Measurements from ENCODE around the gene SAP25. TPM values are rescaled to one million over a fixed set of nuclear protein-coding genes. Genes with fewer than 3 reads are reported as not detected.
"Not testable (repeated sequence)": the region's sequence is repeated elsewhere in the genome, so short reads cannot be mapped to it uniquely, and the experiment has no call there.

The SAP25 gene
- total and polyA plus RNA-seq, 2 experiments from 2014 or later = 1.8 TPM; not detected in 1

DNA sequence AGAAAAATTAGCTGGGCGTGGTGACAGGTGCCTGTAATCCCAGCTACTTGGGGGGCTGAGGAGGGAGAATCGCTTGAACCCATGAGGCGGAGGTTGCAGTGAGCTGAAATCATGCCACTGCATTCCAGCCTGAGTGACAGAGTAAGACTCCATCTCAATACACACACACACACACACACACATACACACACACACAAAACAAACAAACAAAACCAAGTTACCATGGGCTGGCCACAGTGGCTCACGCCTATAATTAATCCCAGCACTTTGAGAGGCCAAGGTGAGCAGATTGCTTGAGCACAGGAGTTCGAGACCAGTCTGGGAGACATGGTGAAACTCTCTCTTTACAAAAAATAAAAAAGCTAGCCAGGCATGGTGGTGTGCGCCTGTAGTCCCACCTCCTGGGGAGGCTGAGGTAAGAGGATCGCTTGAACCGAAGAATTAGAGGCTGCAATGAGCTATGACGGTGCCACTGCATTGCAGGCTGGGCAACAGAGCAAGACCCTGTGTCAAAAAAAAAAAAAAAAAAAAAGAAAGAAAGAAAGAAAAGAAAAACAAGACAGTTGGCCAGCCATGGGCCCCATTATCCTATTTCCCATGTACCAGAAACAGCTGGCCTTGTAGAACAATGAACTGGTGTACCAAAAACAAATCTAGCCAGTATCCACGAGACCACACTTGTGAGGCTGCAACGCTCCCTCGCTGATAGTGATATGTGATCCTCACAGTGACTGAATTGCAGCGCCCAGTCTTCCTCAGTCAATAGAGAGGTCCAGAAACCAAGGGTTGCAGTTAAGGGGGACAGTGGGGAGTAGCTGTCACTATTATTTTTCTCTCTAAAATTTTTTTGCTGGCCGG lies 41.3 kb downstream of the SAP25 start:
- no peaks in the 10 kb centered on the region for H3K9me2 ChIP-seq (replicated peaks; ENCODE audit: insufficient read depth)
- H3K36me3 ChIP-seq (replicated peaks; ENCODE audit: insufficient read depth, low read depth) = no peaks in the 10 kb centered on the region
- no peaks in the 10 kb centered on the region for H3K9me3 ChIP-seq (ENCODE audit: low read depth)
- no peak overlapping the region for H2AFZ ChIP-seq
- no peaks in the 10 kb centered on the region for H4K20me1 ChIP-seq (ENCODE audit: insufficient read depth, poor library complexity, severe bottlenecking)
- H3K27ac ChIP-seq = no peak overlapping the region
- no peaks in the 10 kb centered on the region for H3K4me1 ChIP-seq (ENCODE audit: insufficient read depth)
- no peaks in the 10 kb centered on the region for H3K79me2 ChIP-seq
- 90% methylated on average over 14 of the region's 14 CpGs for WGBS (ENCODE audit: low lambda C conversion rate, missing lambda C conversion rate)
- H3K4me2 ChIP-seq = no peak overlapping the region
- no peak overlapping the region for H3K4me3 ChIP-seq
- H3K27me3 ChIP-seq = no peaks in the 10 kb centered on the region
- no peak for DNase-seq (ENCODE audit: low spot score)
- no peak for TF ChIP-seq EZH2phosphoT487 (IDR thresholded peaks at IDR 0.05; ENCODE audit: low read depth, severe bottlenecking, unreplicated experiment)
- TF ChIP-seq, protein P1, sequence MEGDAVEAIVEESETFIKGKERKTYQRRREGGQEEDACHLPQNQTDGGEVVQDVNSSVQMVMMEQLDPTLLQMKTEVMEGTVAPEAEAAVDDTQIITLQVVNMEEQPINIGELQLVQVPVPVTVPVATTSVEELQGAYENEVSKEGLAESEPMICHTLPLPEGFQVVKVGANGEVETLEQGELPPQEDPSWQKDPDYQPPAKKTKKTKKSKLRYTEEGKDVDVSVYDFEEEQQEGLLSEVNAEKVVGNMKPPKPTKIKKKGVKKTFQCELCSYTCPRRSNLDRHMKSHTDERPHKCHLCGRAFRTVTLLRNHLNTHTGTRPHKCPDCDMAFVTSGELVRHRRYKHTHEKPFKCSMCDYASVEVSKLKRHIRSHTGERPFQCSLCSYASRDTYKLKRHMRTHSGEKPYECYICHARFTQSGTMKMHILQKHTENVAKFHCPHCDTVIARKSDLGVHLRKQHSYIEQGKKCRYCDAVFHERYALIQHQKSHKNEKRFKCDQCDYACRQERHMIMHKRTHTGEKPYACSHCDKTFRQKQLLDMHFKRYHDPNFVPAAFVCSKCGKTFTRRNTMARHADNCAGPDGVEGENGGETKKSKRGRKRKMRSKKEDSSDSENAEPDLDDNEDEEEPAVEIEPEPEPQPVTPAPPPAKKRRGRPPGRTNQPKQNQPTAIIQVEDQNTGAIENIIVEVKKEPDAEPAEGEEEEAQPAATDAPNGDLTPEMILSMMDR (IDR thresholded peaks at IDR 0.05; ENCODE audit: poor library complexity) = no peak
- TF ChIP-seq EZH2 (IDR thresholded peaks at IDR 0.05; ENCODE audit: borderline replicate concordance) = no peak

DNA sequence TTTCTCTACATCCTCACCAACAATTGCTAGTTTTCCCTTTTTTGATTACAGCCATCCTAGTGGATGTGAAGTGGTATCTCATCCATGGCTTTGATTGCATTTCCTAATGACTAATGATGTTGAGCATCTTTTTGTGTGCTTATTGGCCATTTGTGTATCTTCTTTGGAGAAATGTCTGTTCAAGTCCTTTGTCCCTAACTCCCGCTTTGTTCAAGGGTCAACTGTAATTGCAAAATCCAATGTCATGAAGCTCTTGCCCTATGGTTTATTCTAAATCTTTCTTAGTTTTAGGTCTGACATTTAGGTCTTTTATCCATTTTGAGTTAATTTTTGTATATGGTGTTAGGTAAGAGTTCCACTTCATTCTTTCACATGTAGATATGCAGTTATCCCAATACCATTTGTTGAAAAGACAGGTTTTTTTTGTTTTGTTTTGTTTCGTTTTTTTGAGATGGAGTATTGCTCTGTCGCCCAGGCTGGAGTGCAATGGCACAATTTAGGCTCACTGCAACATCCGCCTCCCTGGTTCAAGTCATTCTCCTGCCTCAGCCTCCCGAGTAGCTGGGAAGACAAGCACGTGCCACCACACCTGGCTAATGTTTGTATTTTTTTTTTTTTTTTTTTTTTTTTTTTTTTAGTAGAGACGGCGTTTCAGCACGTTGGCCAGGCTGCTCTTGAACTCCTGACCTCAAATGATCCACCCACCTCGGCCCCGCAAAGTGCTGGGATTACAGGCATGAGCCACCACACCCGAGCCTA lies 45.4 kb downstream of the SAP25 start:
- H3K27me3 ChIP-seq; H3K36me3 ChIP-seq (replicated peaks; ENCODE audit: insufficient read depth, low read depth); H3K27ac ChIP-seq; H3K4me1 ChIP-seq (ENCODE audit: insufficient read depth); H3K4me2 ChIP-seq; H3K79me2 ChIP-seq; DNase-seq (ENCODE audit: low spot score); H4K20me1 ChIP-seq (ENCODE audit: insufficient read depth, poor library complexity, severe bottlenecking); H3K9me3 ChIP-seq (ENCODE audit: low read depth); H2AFZ ChIP-seq; H3K4me3 ChIP-seq; H3K9me2 ChIP-seq (replicated peaks; ENCODE audit: insufficient read depth): not testable (repeated sequence)
- WGBS (ENCODE audit: low lambda C conversion rate, missing lambda C conversion rate) = 77% methylated on average over 12 of the region's 12 CpGs

DNA sequence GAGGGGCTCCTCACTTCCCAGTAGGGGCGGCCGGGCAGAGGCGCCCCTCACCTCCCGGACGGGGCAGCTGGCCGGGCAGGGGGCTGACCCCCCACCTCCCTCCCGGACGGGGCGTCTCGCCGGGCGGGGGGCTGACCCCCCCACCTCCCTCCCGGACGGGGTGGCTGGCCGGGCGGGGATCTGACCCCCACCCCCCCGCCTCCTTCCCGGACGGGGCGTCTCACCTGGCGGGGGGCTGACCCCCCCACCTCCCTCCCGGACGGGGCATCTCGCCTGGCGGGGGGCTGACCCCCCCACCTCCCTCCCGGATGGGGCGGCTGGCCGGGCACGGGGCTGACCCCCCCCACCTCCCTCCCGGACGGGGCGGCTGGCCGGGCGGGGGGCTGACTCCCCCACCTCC lies 50.5 kb downstream of the SAP25 start:
- not testable (repeated sequence) for H3K9me3 ChIP-seq (ENCODE audit: low read depth); H3K27me3 ChIP-seq; H2AFZ ChIP-seq; H3K4me2 ChIP-seq; H3K79me2 ChIP-seq; H4K20me1 ChIP-seq (ENCODE audit: insufficient read depth, poor library complexity, severe bottlenecking); H3K27ac ChIP-seq; H3K4me1 ChIP-seq (ENCODE audit: insufficient read depth); H3K36me3 ChIP-seq (replicated peaks; ENCODE audit: insufficient read depth, low read depth); H3K4me3 ChIP-seq; DNase-seq (ENCODE audit: low spot score); H3K9me2 ChIP-seq (replicated peaks; ENCODE audit: insufficient read depth)
- WGBS (ENCODE audit: low lambda C conversion rate, missing lambda C conversion rate) = no CpG with 5 or more reads among the region's 34 CpGs

Small RNAs within 50 kb of the gene (small RNA-seq; reads per million reads assigned to genes)
- gene RN7SL416P = not detected
- gene SAP25 = not detected

Other genes with a start within 250 kb of the SAP25 start
- 17.8 and 33.2 TPM in 2 replicates for gene PILRB, start 215.8 kb downstream of the SAP25 start, total RNA-seq
- 37.4 and 63.4 TPM in 2 replicates for gene PILRB, start 215.8 kb downstream of the SAP25 start, polyA plus RNA-seq
- 0.24 and 2.2 TPM in 2 replicates for gene PILRA, start 200.4 kb downstream of the SAP25 start, total RNA-seq
- gene PILRA, start 200.4 kb downstream of the SAP25 start, polyA plus RNA-seq = 1.1 and 3.0 TPM in 2 replicates
- gene ZCWPW1, start 145.2 kb downstream of the SAP25 start, total RNA-seq = 1.8 and 2.2 TPM in 2 replicates
- 3.3 and 4.9 TPM in 2 replicates for gene ZCWPW1, start 145.2 kb downstream of the SAP25 start, polyA plus RNA-seq
- 20.9 and 23.1 TPM in 2 replicates for gene MEPCE, start 144.1 kb downstream of the SAP25 start, total RNA-seq
- gene MEPCE, start 144.1 kb downstream of the SAP25 start, polyA plus RNA-seq = 15.8 and 17.2 TPM in 2 replicates
- gene PPP1R35, start 137.4 kb downstream of the SAP25 start, total RNA-seq = 10.0 and 12.8 TPM in 2 replicates
- gene PPP1R35, start 137.4 kb downstream of the SAP25 start, polyA plus RNA-seq = 39.6 and 50.3 TPM in 2 replicates
- gene SPACDR, start 109.6 kb downstream of the SAP25 start, total RNA-seq = 0.13 and 0.72 TPM in 2 replicates
- 0.46 TPM in 1 of 2 replicates, not detected in the other for gene SPACDR, start 109.6 kb downstream of the SAP25 start, polyA plus RNA-seq
- gene TSC22D4, start 94.7 kb downstream of the SAP25 start, total RNA-seq = 25.4 and 26.2 TPM in 2 replicates
- gene TSC22D4, start 94.7 kb downstream of the SAP25 start, polyA plus RNA-seq = 89.6 and 90.7 TPM in 2 replicates
- gene NYAP1, start 90.0 kb downstream of the SAP25 start, total RNA-seq = 1.6 and 2.4 TPM in 2 replicates
- 0.68 TPM in 1 of 2 replicates, not detected in the other for gene NYAP1, start 90.0 kb downstream of the SAP25 start, polyA plus RNA-seq
- 32.8 and 38.6 TPM in 2 replicates for gene AGFG2, start 34.7 kb downstream of the SAP25 start, total RNA-seq
- gene AGFG2, start 34.7 kb downstream of the SAP25 start, polyA plus RNA-seq = 33.3 and 53.7 TPM in 2 replicates
- 34.0 and 40.3 TPM in 2 replicates for gene LRCH4, start 12.2 kb upstream of the SAP25 start, total RNA-seq
- 105 and 129 TPM in 2 replicates for gene LRCH4, start 12.2 kb upstream of the SAP25 start, polyA plus RNA-seq
- gene FBXO24, start 12.4 kb upstream of the SAP25 start, total RNA-seq = 1.1 and 1.4 TPM in 2 replicates
- gene FBXO24, start 12.4 kb upstream of the SAP25 start, polyA plus RNA-seq = 0.49 and 1.6 TPM in 2 replicates
- gene PCOLCE, start 28.5 kb upstream of the SAP25 start, total RNA-seq = 64.2 and 90.0 TPM in 2 replicates
- 249 and 343 TPM in 2 replicates for gene PCOLCE, start 28.5 kb upstream of the SAP25 start, polyA plus RNA-seq
- gene MOSPD3, start 38.6 kb upstream of the SAP25 start, total RNA-seq = 8.8 and 10.4 TPM in 2 replicates
- 39.2 and 44.4 TPM in 2 replicates for gene MOSPD3, start 38.6 kb upstream of the SAP25 start, polyA plus RNA-seq
- 12.5 and 13.5 TPM in 2 replicates for gene TFR2, start 67.7 kb upstream of the SAP25 start, total RNA-seq
- gene TFR2, start 67.7 kb upstream of the SAP25 start, polyA plus RNA-seq = 11.1 and 16.8 TPM in 2 replicates
- not detected in 2 replicates for gene ACTL6B, start 82.5 kb upstream of the SAP25 start, total RNA-seq
- gene ACTL6B, start 82.5 kb upstream of the SAP25 start, polyA plus RNA-seq = not detected in 2 replicates
- gene GNB2, start 99.8 kb upstream of the SAP25 start, total RNA-seq = 99.6 and 111 TPM in 2 replicates
- 204 and 222 TPM in 2 replicates for gene GNB2, start 99.8 kb upstream of the SAP25 start, polyA plus RNA-seq
- gene GIGYF1, start 120.3 kb upstream of the SAP25 start, total RNA-seq = 14.2 and 17.6 TPM in 2 replicates
- gene GIGYF1, start 120.3 kb upstream of the SAP25 start, polyA plus RNA-seq = 13.2 and 16.8 TPM in 2 replicates
- 30.1 and 39.2 TPM in 2 replicates for gene POP7, start 132.2 kb upstream of the SAP25 start, total RNA-seq
- 48.7 and 59.2 TPM in 2 replicates for gene POP7, start 132.2 kb upstream of the SAP25 start, polyA plus RNA-seq
- 0.16 and 1.3 TPM in 2 replicates for gene EPO, start 146.6 kb upstream of the SAP25 start, total RNA-seq
- 0.11 TPM in 1 of 2 replicates, not detected in the other for gene EPO, start 146.6 kb upstream of the SAP25 start, polyA plus RNA-seq
- not detected in 2 replicates for gene ZAN, start 159.7 kb upstream of the SAP25 start, total RNA-seq
- gene ZAN, start 159.7 kb upstream of the SAP25 start, polyA plus RNA-seq = not detected in 2 replicates